HG02840 (cell line): Measurements from ENCODE around the gene ELF5.

Source experiments
- ATAC-seq: cut with Tn5 transposase; IDR thresholded peaks from one replicate; pipeline ENCODE4 v1.9.1; 2021; ENCODE audit warnings: mild to moderate bottlenecking, moderate library complexity, moderate number of reproducible peaks; ENCODE audit not compliant: unreplicated experiment, low FRiP score

Gene ELF5

DNA sequence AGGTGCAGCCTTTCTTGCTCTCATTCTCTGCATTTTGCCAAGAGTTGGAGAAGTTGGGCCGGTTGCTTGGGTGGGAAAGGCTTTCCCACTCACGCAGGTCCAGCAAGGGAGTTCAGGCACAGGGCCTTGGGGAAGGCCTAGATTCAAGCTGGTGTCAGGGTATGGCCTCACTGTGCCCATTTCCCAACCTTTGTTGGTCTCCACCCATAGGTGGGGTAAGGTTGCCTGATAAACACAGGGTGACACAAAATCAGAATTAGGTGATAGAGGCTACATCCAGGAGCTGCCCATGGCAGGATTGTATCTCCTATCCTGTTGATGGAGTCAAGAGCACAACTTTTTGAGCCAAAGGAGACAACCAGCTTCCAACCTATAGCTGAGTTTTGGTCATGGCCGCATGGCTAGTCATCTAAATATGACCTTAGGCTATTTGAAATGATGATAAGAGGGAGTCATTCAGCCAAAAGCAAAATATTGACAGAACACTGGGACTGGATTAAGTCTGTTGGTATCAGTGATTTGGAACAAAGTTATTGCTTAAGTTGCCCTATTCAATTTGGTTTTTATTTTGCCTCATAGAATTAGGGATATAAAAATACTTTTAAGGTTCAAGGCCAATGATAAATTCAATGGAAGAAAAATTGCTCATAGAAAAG is 54.0 kb downstream of the ELF5 start:
- no peak for ATAC-seq

DNA sequence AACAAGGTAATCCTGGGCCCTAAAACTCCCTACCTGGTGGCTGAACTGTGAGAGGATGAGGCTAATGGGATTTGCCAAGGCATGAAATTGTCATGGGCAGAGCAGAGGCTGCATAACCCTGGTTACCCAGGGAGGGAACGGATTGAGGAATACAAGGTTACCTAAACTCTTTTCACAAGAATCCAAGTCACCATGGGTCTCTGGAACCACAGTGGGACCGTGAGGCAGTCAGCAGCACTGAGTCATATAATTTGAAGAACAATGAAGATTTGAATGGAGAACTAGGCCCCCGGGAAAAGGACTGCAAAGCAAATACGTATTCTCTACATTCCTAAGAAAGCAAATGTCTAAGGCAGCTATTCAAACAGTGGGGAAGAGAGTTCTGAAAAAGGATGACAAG is 55.1 kb downstream of the ELF5 start:
- no peak for ATAC-seq

DNA sequence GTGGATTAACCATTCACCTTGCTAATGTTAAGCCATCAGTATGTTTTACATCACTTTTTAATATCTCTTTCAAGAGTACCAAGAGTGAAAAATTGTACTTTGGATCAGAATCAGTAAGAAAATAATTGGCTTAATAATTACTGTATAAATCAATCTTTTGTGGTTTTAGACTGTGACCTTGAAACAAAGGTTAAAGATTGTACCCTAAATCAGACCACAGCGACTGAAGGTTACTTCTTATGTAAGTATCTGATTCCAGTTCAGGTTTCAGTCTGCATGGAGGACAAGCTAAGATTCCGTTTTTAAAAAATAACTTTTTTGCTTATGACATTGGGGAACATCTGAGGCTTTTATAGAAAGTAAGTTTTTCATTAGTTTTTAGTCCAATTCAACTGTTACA is 56.0 kb downstream of the ELF5 start:
- ATAC-seq, result no peak

DNA sequence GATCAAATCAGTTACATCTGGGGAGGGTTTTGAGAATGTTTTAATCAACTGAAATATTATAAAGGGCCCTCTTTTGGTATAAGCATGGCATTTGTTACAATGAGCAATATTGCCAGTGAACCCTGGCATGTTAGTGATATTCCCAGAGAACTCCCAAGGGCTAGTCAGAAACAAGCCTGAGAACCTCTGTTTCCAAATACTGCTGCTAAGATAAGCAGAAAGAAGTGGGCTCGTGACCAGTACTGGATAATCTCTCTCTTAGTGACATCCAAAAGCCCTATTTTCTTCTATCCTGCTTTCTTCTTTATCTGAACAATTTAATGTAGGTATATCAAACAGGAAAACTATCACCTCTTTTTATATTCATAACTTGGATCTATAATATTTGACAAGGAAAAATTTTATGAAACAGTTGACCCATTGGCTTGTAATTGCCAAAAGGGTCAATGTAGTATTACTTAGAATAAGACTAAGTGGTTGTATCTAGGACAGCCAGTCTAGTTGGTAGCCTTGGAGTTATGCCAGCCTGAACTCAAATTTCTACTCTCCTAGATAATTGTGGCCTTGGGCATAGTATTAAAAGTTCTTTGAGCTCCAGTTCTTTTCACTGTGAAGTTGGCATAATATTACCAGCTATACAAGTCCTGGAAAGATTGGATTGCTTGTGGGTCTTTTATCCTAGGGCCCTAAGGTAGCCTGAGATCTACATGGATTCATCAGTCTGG is 59.1 kb downstream of the ELF5 start:
- no peak for ATAC-seq

DNA sequence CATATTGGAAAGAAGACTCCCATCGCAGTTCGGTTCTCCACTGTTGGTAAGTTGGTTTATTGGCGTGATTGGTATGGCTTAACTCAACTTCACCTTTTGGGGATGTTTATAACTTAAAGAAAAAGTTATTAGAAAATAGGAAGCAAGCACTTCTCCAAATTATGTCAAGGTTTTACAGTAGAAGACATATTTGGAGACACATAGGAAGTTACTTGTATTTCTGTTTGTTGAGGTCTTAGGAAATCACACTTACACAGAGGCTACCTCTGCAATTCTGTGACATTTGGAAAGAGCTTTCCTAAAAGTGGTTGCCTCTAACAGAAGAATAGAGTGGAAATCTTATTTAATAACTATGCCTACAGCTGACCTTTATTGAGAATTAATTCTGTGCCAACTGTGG is 62.5 kb downstream of the ELF5 start:
- ATAC-seq, result no peak

DNA sequence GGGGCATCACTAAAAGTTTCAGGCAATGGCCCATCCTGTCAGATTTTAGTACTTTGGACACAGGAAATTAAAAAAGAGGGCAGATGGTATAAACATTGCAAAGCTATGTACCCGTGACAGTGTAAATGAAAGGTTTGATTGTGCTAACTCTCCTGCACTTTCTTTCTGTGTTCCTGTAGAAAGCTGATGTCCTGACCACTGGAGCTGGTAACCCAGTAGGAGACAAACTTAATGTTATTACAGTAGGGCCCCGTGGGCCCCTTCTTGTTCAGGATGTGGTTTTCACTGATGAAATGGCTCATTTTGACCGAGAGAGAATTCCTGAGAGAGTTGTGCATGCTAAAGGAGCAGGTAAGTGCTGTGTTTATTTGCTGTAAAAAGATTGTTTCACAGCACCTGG is 64.6 kb downstream of the ELF5 start:
- ATAC-seq, result no peak

DNA sequence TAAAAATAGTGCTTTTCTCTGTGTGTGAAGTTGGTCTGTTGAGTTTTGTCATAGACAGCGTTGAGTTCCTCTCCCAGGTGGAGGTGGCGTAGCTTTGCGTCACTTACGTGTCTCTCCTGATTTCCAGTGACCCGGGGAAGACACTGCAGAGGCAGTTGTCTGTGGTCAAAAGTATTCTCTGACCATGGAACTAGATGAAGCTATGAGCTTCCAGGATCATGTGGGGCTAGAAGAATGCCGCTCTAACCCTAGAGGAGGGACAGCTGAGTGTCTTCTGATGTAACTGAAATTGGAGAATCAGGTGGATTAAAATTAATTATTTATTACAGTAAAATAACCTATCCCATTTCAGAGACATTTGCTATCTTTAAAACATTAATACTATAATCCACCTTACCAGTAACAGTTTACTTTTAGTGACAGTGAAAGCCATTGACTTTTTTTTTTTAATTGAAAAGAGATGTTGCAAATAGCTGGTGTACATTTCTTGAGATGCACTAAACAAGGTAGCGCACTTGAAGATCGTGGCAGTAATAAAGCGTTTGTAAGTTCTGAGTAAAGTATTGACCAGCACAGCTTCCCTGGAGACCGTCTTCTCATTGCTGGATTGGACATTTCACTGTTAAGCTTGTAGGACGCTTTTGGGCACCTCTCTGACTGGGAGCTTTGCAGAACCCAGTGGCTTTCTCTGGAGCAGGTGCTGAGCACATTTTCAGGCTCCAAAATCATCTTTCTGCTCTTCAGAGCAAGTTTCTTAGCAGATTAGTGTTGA is 65.2 kb downstream of the ELF5 start:
- no peak for ATAC-seq

DNA sequence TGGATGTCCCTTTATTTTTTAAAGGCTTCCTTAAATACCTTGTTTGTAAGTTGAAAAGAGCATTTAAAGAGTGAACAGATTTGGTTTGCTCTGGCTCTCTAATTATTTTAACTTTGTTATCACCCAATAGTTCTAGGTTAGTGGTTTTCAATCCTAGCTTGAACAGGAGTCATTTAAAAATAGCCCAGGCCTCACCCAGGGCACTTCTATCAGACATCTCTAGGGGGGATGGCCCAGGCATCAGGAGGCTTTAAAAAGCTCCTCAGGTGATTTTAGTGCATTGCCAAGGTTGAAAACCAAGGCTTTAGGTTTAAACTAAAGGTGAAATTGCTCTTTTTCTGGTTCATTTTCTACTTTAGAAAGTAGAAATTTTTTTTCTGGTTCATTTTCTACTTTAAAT is 66.5 kb downstream of the ELF5 start:
- no peak for ATAC-seq

DNA sequence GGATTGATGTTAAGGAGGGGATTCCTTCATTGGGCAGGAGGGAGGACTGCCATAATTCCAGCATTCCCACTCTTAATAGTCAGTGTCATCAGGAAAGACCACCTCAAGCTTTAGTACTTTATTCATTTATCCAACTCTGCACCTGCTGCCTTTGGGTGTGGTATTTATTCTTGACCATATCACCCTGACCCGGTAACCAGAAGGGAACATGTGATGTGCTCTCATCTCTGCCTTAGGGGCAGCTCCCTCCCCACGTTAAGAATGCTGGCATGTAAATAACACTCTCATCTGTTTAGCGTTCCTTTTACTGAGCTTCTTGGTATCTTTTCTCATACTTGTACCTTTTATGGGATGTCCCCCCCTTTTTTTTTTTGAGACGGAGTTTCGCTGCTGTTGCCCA is 67.2 kb downstream of the ELF5 start:
- no peak for ATAC-seq

DNA sequence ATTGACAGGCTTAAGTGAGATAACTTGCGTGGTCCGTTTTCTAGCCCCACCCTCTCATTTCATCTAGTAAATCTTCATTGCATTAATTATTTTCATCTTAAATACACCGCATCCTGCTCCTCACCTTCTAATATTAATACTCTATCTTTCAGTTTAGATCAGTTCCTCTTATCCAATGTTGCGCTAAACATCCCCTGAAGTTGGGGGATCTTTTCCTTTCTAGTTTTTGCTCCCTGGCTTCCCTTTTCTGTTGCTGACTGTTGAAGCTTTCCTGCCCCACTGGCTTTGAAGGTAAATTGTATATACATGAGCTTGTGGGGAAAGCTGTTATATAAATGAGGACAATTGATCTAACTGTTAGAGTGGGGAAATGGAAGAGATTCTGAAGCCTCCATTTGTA is 67.6 kb downstream of the ELF5 start:
- no peak for ATAC-seq

DNA sequence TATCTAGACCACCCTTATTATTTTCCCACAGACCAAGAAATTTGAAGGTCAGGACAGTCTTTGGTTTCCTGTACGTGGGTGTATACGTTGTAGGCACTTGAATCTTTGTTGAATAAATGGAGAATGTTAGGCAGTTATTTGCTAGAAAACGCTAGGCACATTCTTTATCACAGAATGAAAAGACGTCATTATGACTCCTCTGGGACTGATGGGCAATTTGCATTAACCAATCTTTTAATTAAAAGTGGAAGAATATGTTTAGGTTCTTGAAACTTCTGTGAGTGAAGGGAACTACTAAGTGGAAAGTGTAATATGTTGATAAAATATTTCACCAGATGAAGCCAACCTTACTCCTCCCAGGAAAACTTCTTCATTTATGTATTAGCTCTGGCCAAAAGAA is 69.2 kb downstream of the ELF5 start:
- no peak for ATAC-seq

DNA sequence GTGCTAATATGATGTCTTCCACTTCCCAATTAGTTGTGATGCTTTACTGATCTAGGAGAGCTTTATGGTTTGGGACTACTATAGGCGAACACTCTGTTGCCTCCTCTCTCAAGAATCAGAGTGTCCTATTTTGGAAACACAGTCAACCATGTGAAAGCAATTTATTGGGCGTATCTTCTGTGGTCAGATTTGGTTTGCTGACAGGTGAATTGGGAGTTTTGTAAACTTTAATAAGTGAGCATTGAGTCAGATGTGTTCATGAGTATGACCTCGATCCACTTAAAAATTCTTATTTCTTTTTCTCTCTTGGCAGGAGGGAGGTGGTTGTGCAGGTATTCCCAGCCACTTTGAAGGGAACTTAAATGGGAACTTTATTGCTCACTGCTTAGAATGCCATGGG is 70.5 kb downstream of the ELF5 start:
- ATAC-seq, result no peak

DNA sequence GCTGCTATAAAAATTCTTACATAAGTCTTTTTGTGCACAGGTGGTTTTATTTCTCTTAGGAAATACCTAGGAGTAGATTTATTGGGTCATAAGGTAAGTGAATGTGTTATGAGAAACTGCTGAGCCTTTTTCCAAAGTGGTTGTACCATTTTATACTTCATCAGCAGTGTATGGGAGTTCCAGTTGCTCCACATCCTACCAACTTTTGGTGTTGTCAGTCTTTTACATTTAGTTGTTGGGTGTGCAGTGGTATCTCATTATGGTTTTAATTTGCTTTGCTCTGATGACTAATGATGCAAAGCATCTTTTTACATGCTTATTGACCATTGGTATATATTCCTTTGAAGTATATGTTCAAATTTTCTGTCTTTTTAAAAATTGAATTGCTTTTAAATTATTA is 71.8 kb downstream of the ELF5 start:
- ATAC-seq, result no peak

DNA sequence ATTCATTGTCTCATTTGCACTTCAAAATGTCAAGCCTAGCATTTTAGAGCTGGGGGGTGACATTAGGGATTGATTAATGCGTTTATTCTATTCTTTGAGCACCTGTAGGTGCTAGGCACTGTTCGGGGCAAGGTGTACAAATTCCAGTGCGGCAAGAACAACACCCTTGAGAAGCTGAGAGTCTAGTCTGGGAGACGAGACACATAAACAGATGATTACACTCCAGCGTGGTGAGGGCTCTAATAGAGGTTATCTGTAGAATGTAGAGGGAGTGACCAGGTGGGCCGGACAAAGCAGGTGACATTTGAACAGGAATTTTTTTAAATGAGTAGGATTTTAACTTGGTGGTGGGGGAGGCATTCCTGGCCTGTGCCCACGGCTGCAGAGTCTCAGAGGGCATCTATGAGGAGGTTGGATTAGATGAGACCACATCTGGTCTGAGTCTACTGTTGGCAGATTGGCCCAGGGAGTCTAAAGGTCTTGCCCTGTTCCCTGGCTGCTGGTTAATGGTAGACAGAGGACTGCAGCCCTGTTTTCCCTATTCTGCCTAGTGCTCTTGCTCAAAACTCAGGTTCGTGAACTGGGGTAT is 73.9 kb downstream of the ELF5 start:
- ATAC-seq, result no peak

DNA sequence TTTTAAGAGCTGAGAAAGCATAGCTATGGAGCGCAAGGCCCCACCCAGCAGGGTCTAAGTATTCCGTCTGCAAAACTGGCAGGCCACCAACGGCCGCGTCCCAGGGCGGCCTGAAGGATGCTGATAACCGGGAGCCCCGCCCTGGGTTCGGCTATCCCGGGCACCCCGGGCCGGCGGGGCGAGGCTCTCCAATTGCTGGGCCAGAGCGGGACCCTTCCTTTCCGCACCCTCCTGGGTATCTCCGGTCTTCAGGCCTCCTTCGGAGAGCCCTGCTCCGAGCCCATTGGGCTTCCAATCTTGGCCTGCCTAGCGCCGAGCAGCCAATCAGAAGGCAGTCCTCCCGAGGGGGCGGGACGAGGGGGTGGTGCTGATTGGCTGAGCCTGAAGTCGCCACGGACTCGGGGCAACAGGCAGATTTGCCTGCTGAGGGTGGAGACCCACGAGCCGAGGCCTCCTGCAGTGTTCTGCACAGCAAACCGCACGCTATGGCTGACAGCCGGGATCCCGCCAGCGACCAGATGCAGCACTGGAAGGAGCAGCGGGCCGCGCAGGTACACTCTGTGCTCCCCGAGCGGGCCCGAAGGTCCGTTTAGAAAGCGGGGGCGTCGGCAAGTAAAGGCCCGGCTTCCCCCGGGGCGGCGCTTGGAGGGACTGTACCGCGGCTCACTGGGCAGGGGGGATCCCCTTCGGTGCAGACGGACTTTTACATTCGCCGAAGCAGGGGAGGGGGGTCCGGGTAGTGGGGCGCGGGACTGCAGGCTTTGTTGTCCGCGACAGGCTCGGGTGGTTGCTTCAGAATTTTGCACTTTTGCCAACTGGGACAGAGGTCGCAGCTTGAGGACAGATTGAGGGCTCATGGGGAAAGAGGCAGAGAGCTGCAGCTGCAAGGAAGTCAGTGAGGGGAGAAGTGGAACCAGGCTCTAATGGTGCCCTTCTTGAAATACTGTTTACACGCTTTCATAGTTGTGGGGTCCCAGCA is 74.8 kb downstream of the ELF5 start, which contains the start of gene CAT:
Gene CAT (plus strand): TSS at position 406 of the 979 bp plus-strand sequence. CDS start 80 bp downstream, at position 486.
- ATAC-seq, result peak; percentile 98

DNA sequence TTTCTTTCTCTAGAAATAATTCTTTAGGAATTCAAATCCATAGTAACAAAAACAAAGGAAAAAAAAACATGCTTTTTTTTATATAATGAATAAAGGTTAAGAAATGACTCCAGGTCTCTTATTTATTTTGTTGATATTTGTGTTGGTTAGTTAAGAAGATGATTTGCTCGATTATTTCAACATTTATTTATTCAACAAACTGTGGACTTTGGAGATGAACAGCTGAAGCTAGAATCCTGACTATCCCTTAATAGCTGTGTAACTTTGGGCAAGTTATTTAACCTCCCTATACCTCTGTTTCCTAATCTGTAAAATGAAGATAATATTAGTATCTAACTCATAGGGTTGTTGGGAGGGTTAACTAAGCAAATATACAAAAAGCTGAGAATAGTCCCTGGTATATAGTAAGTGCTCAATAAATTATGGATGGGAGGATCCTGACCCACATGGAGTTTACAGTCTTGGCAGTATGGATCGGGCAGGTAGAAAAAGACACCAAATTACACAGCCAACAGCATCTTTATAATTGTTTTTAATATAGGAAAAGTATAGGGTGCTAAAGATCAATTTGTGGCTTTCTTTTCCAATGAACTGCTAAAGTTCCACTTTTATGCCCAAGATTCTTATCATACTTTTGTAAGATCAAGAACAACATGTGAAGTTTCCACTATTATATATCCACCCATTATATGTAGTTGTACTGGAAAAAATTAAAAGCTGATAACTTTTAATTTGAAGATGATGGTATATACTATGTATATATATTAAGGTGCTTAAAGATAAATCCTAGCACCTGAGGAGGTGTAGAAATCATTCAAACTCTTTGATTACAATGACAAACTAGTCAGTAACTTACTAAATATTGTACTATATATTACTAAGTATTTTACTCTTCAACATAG is 76.1 kb downstream of the ELF5 start:
- no peak for ATAC-seq

DNA sequence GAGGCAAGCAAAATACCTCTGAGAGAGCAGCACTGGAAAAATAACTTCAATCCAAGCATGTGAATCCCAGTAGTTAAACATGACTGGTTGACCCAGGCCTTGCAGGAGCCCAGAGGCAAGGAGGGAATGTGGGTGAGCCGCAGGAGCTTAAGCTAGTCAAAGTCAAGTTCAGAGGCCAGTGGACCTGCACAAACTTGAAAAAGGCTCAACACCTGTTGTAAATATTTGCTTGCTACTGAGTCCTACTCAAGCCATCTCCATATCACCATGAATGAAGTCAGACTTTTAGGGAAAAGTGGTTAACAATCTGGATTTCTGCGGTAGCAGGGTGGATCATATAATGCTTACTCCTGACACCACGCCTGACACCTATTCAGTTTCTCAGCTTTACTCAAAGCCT is 79.7 kb downstream of the ELF5 start:
- ATAC-seq, result no peak

DNA sequence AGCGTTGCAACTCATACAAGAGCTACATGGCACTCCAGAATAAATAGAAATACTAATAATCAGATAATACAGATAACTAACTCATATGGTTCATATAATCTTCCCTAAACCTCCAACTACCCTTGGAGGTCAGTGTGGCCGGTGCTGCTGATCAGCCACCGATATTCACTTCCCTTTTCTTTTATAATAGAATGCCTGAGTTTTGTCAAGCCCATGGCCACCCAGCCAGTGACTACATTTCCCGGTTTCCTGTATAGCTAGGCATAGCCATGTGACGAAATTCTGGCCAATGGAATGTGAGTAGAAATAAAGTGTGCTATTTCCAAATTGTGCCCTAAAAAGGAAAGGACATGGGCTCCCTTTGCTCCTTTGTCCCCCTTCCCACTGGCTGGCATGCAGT is 80.8 kb downstream of the ELF5 start:
- ATAC-seq, result no peak

DNA sequence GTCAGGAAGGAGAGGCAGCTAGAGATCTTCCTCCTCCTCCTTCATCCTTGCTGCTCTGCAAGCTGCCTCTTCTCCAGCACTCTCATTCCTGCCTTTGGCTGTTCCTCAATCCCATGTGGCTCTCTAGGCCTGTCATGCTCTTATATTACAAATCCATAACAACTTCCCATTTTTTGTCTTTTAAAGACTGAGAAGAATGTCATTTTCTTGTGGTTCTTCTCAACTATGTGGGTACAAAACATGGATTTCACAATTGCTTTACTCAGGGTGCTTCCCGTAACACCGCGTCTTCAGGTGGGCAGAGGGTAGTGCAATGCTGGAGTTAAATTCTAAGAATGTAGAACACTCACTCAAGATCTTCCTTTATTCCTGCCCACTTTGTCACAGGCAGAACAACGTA is 81.6 kb downstream of the ELF5 start:
- no peak for ATAC-seq
